ENCODE measurements around the gene ICA1. TPM values are rescaled to one million over a fixed set of nuclear protein-coding genes. Genes with fewer than 3 reads are reported as not detected.
A peak's percentile ranks its signal among the peaks of the same experiment; 100 is the strongest.

Gene ICA1
- total RNA-seq, 1 donor from 2014 or later, result 27.0 TPM

GRCh38 chr7:8277394-8277982 lies 15.5 kb upstream of the ICA1 start:
- no peaks in the 10 kb centered on the region for H3K27me3 ChIP-seq
- H3K36me3 ChIP-seq, result no peaks in the 10 kb centered on the region
- TF ChIP-seq CTCF (IDR thresholded peaks at IDR 0.05), result peak; percentile 24
- no peak overlapping the region for H3K4me3 ChIP-seq
- H3K27ac ChIP-seq, result no peak overlapping the region
- no peaks in the 10 kb centered on the region for H3K4me1 ChIP-seq
- DNase-seq, result no peak
- no peaks in the 10 kb centered on the region for H3K9me3 ChIP-seq
- intact Hi-C loops (cut with DNase I), result no loop called here
- ATAC-seq, result peak; percentile 39

- Histone ChIP-seq H3K4me1 (no peaks in the 10 kb centered on the region), H3K9me3 (no peaks in the 10 kb centered on the region), H3K27ac (no peak overlapping the region), H3K27me3 (no peaks in the 10 kb centered on the region), H3K4me3 (no peak overlapping the region), H3K36me3 (no peaks in the 10 kb centered on the region)
- DNase-seq, result no peak
- no peak for TF ChIP-seq CTCF (IDR thresholded peaks at IDR 0.05)
- no peak for ATAC-seq
- intact Hi-C loops (cut with DNase I), result no loop called here
These were observed 12.6 kb upstream of the ICA1 start for GRCh38 chr7:8274589-8274988.

GRCh38 chr7:8271960-8272359 lies 10.0 kb upstream of the ICA1 start:
- no peaks in the 10 kb centered on the region for H3K4me1 ChIP-seq
- H3K36me3 ChIP-seq, result no peaks in the 10 kb centered on the region
- H3K4me3 ChIP-seq, result no peak overlapping the region
- TF ChIP-seq CTCF (IDR thresholded peaks at IDR 0.05), result no peak
- DNase-seq (no peak), ATAC-seq (no peak)
- H3K9me3 ChIP-seq, result no peaks in the 10 kb centered on the region
- intact Hi-C loops (cut with DNase I), result no loop called here
- no peak overlapping the region for H3K27ac ChIP-seq
- H3K27me3 ChIP-seq, result no peaks in the 10 kb centered on the region

GRCh38 chr7:8263048-8263447 lies 1.1 kb upstream of the ICA1 start:
- TF ChIP-seq CTCF (IDR thresholded peaks at IDR 0.05), result no peak
- no peak overlapping the region for H3K27ac ChIP-seq
- peak overlapping the region; percentile 67 for H3K4me3 ChIP-seq
- DNase-seq (no peak), ATAC-seq (no peak)
- H3K27me3 ChIP-seq, result no peaks in the 10 kb centered on the region
- intact Hi-C loops (cut with DNase I), result no loop called here
- H3K9me3 ChIP-seq, result no peaks in the 10 kb centered on the region
- no peaks in the 10 kb centered on the region for H3K4me1 ChIP-seq
- H3K36me3 ChIP-seq, result no peaks in the 10 kb centered on the region

GRCh38 chr7:8260871-8261694 lies 884 bp downstream of the ICA1 start:
- H3K36me3 ChIP-seq, result no peaks in the 10 kb centered on the region
- no peaks in the 10 kb centered on the region for H3K4me1 ChIP-seq
- peak overlapping the region; percentile 87 for H3K27ac ChIP-seq
- H3K4me3 ChIP-seq, result peak overlapping the region; percentile 67
- TF ChIP-seq CTCF (IDR thresholded peaks at IDR 0.05), result no peak
- H3K27me3 ChIP-seq, result no peaks in the 10 kb centered on the region
- DNase-seq (peak; percentile 82), ATAC-seq (peak; percentile 55)
- H3K9me3 ChIP-seq, result no peaks in the 10 kb centered on the region
- intact Hi-C loops (cut with DNase I), result no loop called here

Data from upper lobe of right lung (tissue), 1 donor.